Heart left ventricle (tissue), 16 donors: ENCODE measurements around the gene GTPBP6. TPM values are rescaled to one million over a fixed set of nuclear protein-coding genes. Genes with fewer than 3 reads are reported as not detected.
"Not testable (repeated sequence)": the region's sequence is repeated elsewhere in the genome, so short reads cannot be mapped to it uniquely, and the experiment has no call there.

ENCODE experiments used
- ATAC-seq, 4 donors: fragments of 200-7000 bp; cut with Tn5 transposase; one replicate each; pipeline ENCODE4 v1.9.1; 2020 to 2022; ENCODE audit warnings: moderate library complexity in 4 of 4, mild to moderate bottlenecking in 3 of 4, moderate number of reproducible peaks in 1 of 4
- DNase-seq, 5 donors: peaks; one replicate each; pipeline ENCODE4 v3.0.0-alpha.2; 2020
- H3K27ac ChIP-seq, 12 donors: fragments of 200-600 bp; sonication (generic) in 4 of 12; one replicate each; pipeline versions ENCODE4 v1.5.0 to v1.8.0; 2016 to 2022; ENCODE audit warnings: mild to moderate bottlenecking in 2 of 12
- H3K27me3 ChIP-seq, 9 donors: fragments of 200-600 bp; sonication (generic) in 2 of 9; one replicate each; pipeline versions ENCODE4 v1.5.1 to v1.8.0; 2016 to 2022; ENCODE audit warnings: mild to moderate bottlenecking in 3 of 9
- H3K36me3 ChIP-seq, 9 donors: fragments of 200-600 bp; sonication (generic) in 2 of 9; one replicate each; pipeline versions ENCODE4 v1.5.0 to v1.8.0; 2018 to 2022; ENCODE audit warnings: mild to moderate bottlenecking in 2 of 9
- H3K4me1 ChIP-seq, 12 donors: fragments of 200-600 bp; sonication (generic) in 4 of 12; one replicate each; pipeline versions ENCODE4 v1.5.0 to v1.8.0; 2016 to 2022; ENCODE audit warnings: mild to moderate bottlenecking in 3 of 12
- H3K4me3 ChIP-seq, 12 donors: fragments of 200-600 bp; sonication (generic) in 4 of 12; one replicate each; pipeline versions ENCODE4 v1.5.0 to v1.8.0; 2017 to 2022; ENCODE audit warnings: mild to moderate bottlenecking in 9 of 12, moderate library complexity in 4 of 12
- H3K9me3 ChIP-seq, 12 donors: fragments of 200-600 bp; sonication (generic) in 4 of 12; one replicate each; pipeline versions ENCODE4 v1.5.0 to v1.8.0; 2016 to 2022; ENCODE audit warnings: mild to moderate bottlenecking in 1 of 12
- POLR2A ChIP-seq, 2 donors: fragments of 450-650 bp; IDR thresholded peaks; one replicate each; pipeline ENCODE4 v1.6.1; 2017; ENCODE audit warnings: antibody characterized with exemption in 2 of 2, mild to moderate bottlenecking in 2 of 2, moderate library complexity in 2 of 2
- WGBS, 4 donors: extraction: QIAGEN DNeasy Blood & Tissue Kit in 2 of 4; methylation state at CpG; one replicate each; pipeline versions ENCODE4 v1.1.5 to v1.1.7; 2013 to 2018; 5-methylcytosine and 5-hydroxymethylcytosine counted together
- intact Hi-C, 10 donors: fragments of 100-400 bp; cut with DNase I; formaldehyde crosslinking; loops; one replicate each; pipeline versions ENCODE4 v1.11.1 to v1.14.2; 2022
- polyA plus RNA-seq, 2 donors: library from polyadenylated mRNA; stranded (reverse); fragments of 200-250 nt; gene quantifications; one replicate each; pipeline ENCODE4 v1.2.3, GENCODE V29; 2013
- total RNA-seq, 9 donors: library from RNA; depleted of rRNA in 2 of 9; stranded (reverse); fragments of >200 nt in 2 of 9; fragmentation: NEBNext Ultra II Directional in 3 of 9; extraction: Animal tissue kit (Norgen Biotek cat#: 25700) in 3 of 9; gene quantifications; one replicate each; pipeline versions ENCODE4 v1.1.0 to v1.2.4, GENCODE V29; 2016 to 2023
- TF ChIP-seq, protein P1 (sequence below), 12 donors: fragments of 200-600 bp; sonication (generic) in 4 of 12; IDR thresholded peaks; one replicate each; pipeline versions ENCODE4 v1.5.0 to v1.8.0; 2018 to 2022; ENCODE audit warnings: antibody characterized with exemption in 12 of 12, mild to moderate bottlenecking in 5 of 12
- donor health status: ischemic (EF 13 %, LVEDD 7.1; RV severe dilation, severe dysfunction).
- donor health status: healthy with polysubstance abuse.
- donor health status: DM: no; HTN: yes; CAD: no.
- donor health status: DM: no; HTN: no; CAD: no.
- donor health status: ischemic (EF 25% LVEDD 6.9; RV normal size, moderate dysfunction).
- donor health status: ischemic (EF 25% LVEDD 5.7; RV mildly dilated, moderate dysfunction).
- donor health status: healthy.
- donor health status: DM: yes; HTN: yes; CAD: no.
- donor health status: ischemic (EF 35%, LVEDD 5.7; RV mildly dilated, moderate dysfunction).
- donor health status: nonischemic (EF 11% LVEDD 7.7; RV severe dilation, severe dysfunction).
- donor health status: DM: yes; HTN: yes; CAD: no.
- donor health status: PGD.
- donor health status: ischemic (EF 29% LVEDD 5.4; RV normal size, mild dysfunction).
- donor health status: nonischemic (EF 23%, LVEDD 6.1; RV moderate dilation, normal function).

Gene GTPBP6
- total and polyA plus RNA-seq, 11 donors = 31.3 to 102 (median 49.9) TPM

GRCh38 chrX:257681-258289 is 60.8 kb downstream of the GTPBP6 start:
- Histone ChIP-seq H3K36me3 (no peaks in the 10 kb centered on the region), H3K27me3 (peaks cover 0 to 8% (median 0%) of the 10 kb centered on the region in 9 donors), H3K4me1 (peaks cover 0 to 15% (median 3%) of the 10 kb centered on the region in 12 donors), H3K27ac (no peak overlapping the region), H3K4me3 (no peak overlapping the region), H3K9me3 (no peaks in the 10 kb centered on the region)
- DNase-seq = peak in 1 of 5 donors; percentile 4
- no peak for ATAC-seq
- 76 to 82% (median 80%) methylated on average over 14 to 21 of the region's 21 CpGs for WGBS, 4 donors
- no peak for TF ChIP-seq POLR2A (IDR thresholded peaks at IDR 0.05)
- TF ChIP-seq, protein P1, sequence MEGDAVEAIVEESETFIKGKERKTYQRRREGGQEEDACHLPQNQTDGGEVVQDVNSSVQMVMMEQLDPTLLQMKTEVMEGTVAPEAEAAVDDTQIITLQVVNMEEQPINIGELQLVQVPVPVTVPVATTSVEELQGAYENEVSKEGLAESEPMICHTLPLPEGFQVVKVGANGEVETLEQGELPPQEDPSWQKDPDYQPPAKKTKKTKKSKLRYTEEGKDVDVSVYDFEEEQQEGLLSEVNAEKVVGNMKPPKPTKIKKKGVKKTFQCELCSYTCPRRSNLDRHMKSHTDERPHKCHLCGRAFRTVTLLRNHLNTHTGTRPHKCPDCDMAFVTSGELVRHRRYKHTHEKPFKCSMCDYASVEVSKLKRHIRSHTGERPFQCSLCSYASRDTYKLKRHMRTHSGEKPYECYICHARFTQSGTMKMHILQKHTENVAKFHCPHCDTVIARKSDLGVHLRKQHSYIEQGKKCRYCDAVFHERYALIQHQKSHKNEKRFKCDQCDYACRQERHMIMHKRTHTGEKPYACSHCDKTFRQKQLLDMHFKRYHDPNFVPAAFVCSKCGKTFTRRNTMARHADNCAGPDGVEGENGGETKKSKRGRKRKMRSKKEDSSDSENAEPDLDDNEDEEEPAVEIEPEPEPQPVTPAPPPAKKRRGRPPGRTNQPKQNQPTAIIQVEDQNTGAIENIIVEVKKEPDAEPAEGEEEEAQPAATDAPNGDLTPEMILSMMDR (IDR thresholded peaks at IDR 0.05) = no peak
- intact Hi-C loops = no loop called here

GRCh38 chrX:257054-257453 is 61.5 kb downstream of the GTPBP6 start:
- H3K27ac ChIP-seq, H3K27me3 ChIP-seq, H3K4me3 ChIP-seq, H3K9me3 ChIP-seq, DNase-seq, H3K36me3 ChIP-seq, intact Hi-C loops, ATAC-seq: not testable (repeated sequence)
- WGBS, 4 donors = 89 to 94% (median 91%) methylated on average over 14 of the region's 14 CpGs
- peaks cover 0 to 11% (median 3%) of the 10 kb centered on the region in 12 donors for H3K4me1 ChIP-seq

DNA sequence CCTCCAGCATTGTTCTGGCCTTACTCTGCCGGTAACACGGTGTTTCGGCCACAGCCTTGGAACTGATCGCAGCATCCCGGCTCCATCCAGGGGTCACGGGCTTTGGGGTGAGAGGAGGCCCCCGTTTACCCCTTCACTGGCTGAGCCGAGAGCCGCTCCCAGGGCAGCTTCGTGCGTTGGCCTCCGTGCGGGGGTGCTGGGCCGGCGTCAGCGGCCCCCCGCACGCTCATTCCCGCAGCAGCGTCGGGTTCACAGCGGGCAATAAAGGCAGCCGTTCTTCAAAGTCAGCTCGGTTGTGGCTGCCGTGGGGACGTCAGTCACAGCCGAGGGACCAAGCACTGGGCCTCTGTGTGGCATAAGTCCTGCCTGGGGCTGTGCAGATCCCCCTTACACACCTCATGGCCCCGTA is 62.7 kb downstream of the GTPBP6 start:
- intact Hi-C loops = no loop called here
- no peak for TF ChIP-seq POLR2A (IDR thresholded peaks at IDR 0.05)
- no peak overlapping the region for H3K4me3 ChIP-seq
- H3K9me3 ChIP-seq = no peaks in the 10 kb centered on the region
- DNase-seq (no peak), ATAC-seq (no peak)
- H3K27me3 ChIP-seq = peaks cover 0 to 8% (median 0%) of the 10 kb centered on the region in 9 donors
- H3K27ac ChIP-seq = no peak overlapping the region
- H3K36me3 ChIP-seq = no peaks in the 10 kb centered on the region
- WGBS, 4 donors = 78 to 89% (median 86%) methylated on average over 22 to 28 of the region's 28 CpGs
- H3K4me1 ChIP-seq = peaks cover 0 to 2% (median 0%) of the 10 kb centered on the region in 12 donors

Other genes with a start within 250 kb of the GTPBP6 start
- gene PLCXD1, start 37.4 kb downstream of the GTPBP6 start, total RNA-seq = 1 to 10 TPM in 7 of 9 donors, under 1 TPM in 2; 0.81 to 6.8 (median 3.0) TPM
- 10 to 100 TPM in 1 of 2 donors, 1 to 10 TPM in 1; 1.9 to 27.0 TPM for gene PLCXD1, start 37.4 kb downstream of the GTPBP6 start, polyA plus RNA-seq
- 100 to 1,000 TPM in 8 of 9 donors, 10 to 100 TPM in 1; 98.3 to 186 (median 113) TPM for gene PPP2R3B, start 68.1 kb upstream of the GTPBP6 start, total RNA-seq
- gene PPP2R3B, start 68.1 kb upstream of the GTPBP6 start, polyA plus RNA-seq = 100 to 1,000 TPM in 1 of 2 donors, 10 to 100 TPM in 1; 60.9 to 181 TPM